Ovary (tissue), 3 donors: ENCODE results near the gene FUBP1.

Experiments
- CTCF ChIP-seq, 3 donors: fragments of 450-650 bp in 2 of 3; fragments of 200-600 bp in 1 of 3; IDR thresholded peaks; one replicate each; pipeline versions ENCODE4 v1.5.1 to v1.8.0; 2016 to 2022; ENCODE audit warnings: antibody characterized with exemption in 3 of 3, mild to moderate bottlenecking in 1 of 3
- EP300 ChIP-seq: sonication (generic); formaldehyde crosslinking; IDR thresholded peaks from one replicate; pipeline ENCODE4 v1.6.1; 2017; ENCODE audit warnings: antibody characterized with exemption
- POLR2A ChIP-seq: fragments of 450-650 bp; IDR thresholded peaks from one replicate; pipeline ENCODE4 v1.6.1; 2017; ENCODE audit warnings: antibody characterized with exemption, mild to moderate bottlenecking, moderate library complexity
- donor health status: DM: no; HTN: no; CAD: no.

- TF ChIP-seq POLR2A (no peak), CTCF (IDR thresholded peaks at IDR 0.05) (no peak), EP300 (no peak)
Measured at GRCh38 chr1:77996734-77997133, 17.9 kb upstream of the FUBP1 start.
